NCI-H748 (cell line): Measurements from ENCODE around the gene KRTAP12-2.
"Not testable (repeated sequence)": the region's sequence is repeated elsewhere in the genome, so short reads cannot be mapped to it uniquely, and the experiment has no call there.

ENCODE experiments used
- DNase-seq: peaks from one replicate; lab custom pipeline; 2025; ENCODE audit not compliant: unreplicated experiment; lab: John Stamatoyannopoulos, UW

Gene KRTAP12-2

DNA sequence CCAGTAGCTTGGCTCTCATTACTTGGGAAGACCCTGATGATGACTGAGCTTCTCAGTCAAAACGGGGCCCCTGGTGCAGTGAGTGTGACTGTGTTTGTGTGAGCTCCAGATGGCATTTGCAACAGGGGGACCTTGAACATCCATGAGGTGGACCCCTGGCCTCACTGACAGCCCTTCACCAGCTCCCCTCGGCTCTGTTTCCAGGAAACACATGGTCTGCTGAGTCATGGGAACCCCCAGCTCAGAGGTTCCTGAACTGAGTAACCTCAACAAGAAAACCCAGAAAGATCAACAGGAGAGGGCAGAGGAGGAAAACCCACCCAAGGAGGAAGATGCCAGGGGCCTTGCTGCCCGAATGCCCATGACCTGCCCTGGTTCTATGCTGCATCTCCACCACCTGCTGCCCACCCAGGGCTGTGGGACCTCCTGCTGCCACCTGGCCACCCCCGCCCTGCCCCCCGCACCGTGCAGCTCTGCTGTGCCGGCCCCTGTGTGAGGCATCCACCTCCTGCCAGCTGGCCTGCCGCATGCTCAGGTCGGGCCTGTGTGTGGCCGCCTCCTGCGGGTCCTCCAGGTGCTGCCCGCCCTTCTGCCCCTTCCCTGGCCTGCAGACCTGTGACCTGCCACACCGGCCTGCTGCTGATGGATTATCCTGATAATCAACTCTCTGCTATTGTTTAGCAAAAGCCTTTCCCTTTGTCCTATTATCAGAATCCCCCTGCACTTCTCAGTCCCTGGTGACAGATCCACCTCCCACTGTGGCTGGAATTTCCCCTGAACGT lies 19.5 kb upstream of the KRTAP12-2 start:
- DNase-seq: peak; percentile 6

DNA sequence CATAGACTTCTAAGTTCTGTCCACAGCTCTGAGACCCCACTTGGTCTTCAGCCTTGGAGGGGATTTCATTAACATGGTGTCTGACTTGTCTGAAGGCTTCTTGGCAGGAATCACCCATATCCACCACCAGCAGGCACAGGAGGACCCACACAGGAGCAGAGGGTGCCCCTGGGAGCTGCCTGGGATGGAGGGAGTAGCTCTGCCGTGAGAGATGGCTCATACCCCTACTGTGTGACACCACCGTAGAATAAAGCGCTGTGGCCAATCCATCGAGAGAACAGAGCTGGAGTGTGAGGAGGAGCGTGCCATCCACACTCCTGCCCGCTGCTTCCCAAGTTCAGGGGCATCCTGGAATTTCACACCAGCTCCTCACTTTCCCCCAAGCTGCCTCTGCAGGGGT lies 18.3 kb upstream of the KRTAP12-2 start:
- DNase-seq: not testable (repeated sequence)

DNA sequence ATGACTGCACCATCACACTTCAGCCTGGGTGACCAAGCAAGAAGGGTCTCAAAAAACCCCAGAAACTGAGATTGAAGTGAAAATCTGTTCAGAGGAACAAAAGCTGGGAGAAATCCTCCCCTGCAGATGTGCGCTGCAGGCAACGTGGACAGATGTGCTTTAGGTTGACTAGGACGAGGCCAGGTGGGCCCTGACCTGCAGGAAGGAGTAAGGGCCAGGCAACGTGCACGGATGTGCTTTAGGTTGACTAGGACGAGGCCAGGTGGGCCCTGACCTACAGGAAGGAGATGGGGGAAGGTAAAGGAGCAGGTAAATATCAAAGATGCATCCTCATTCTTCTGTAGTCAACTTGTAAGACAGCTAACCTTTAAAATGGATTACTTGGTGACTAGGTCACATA lies 17.8 kb upstream of the KRTAP12-2 start:
- no peak for DNase-seq

DNA sequence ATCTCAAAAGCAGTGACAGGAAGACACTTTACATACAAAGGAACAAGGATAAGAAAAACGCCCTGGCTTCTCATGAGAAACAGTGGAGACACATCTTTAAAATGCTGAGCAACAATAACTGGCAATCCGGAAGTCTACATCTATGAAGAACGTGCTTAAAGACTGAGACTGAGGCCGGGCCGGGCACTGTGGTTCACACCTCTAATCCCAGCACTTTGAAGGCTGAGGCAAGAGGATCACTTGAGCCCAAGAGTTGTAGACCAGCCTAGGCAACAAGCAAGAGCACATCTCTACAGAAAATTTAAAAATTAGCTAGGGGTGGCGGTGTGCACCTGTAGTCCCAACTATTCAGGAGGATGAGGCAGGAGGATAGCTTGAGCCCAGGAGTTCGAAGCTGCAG lies 17.4 kb upstream of the KRTAP12-2 start:
- DNase-seq: no peak

DNA sequence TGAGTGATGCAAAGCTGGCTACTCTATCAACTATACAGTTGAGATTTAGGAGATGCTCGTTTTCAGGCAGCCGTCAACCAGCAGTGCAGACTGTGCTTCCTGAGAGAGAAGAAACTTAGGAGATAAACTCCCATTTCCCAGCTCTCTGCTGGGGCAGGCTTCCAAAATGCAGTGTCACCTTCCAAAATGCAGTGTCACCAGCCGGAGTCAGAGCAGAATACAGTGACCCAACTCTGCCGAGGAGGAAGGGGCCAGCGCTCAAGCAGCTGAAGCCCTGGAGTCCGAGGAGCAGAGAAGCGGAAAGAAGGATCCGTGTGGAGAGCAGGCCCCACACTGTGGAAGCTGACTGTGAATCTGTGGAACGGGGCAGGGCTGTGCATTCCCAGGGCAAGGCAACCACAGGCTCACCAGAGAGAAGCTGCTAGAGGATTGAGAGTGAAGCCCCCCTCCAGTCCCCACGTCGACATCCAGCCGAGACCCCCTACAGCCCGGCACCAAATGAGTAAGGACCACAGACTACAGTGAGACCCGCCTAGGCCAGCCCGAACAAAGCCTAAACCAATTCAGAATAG lies 15.9 kb upstream of the KRTAP12-2 start:
- DNase-seq: no peak

DNA sequence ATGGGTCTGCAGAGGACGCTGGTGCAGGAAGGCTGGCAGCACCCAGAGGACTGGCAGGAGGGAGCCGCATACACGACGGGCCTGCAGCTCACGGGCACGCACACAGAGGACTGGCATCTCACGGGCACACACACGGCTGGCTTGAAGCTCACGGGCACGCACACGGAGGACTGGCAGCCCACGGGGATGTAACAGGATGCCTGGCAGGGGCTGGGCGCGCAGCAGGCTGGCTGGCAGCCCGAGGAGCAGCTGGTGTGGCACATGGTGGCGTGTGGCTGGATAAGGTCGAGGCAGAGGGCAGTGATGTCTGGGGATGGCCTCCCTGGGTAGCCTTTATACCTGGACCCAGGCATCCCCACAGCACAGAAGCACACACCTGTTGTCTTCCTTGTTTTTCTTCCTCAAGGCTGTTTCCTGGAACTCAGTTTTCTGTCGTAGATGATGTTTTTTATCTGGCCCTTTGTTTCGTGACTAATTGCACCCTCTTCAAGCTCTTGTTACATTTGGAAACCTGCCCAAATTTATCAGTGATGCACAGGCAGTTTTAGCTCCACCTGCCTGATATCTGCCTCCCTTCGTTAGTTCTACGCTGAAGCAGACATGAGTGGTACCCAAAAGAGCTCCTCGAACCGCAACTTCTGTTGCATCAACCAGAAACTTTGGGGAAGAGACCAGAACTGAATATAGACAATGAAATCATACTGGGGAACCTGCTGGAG lies 15.3 kb upstream of the KRTAP12-2 start, which contains the start of gene KRTAP12-1:
Gene KRTAP12-1 (minus strand): TSS at position 303 of the 719 bp plus-strand sequence. CDS start 40 bp downstream, at position 263.
- peak; percentile 97 for DNase-seq

DNA sequence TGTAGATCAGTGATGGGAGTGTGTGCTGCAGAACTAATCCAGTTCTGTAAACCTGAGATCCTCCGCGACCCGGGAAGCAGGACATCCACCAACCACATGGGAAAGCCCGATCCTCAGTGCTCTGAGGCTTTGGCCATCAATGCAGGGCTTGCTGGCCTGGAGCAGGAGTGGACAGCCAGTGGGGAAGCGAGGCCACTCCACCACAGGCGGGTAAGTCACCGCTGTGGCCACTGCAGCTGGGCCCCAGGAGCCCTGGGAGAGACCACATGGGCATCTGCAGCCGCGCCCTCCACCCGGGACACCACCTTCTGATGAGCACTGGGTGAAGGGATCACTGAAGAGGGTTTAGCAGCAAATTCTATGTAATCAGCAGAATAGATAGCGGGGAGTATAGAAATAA lies 14.4 kb upstream of the KRTAP12-2 start:
- no peak for DNase-seq

DNA sequence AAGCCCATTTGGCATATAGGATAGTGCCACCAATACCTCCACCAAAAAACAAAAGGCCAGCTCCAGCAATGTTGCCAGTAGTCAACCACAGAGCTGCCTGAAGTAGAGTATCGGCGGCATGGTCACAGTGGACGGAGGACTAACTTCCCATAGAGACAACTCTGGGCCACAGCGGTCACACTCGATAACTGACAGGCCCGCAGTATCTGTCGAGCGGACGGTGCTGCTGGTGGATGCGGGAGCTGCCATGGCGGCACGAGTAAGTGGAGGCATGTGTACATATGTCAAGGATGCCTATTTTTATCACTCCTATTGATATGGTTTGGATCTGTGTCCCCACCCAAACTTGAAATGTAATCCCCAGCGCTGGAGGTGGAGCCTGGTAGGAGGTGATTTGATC lies 11.2 kb upstream of the KRTAP12-2 start:
- DNase-seq: no peak

DNA sequence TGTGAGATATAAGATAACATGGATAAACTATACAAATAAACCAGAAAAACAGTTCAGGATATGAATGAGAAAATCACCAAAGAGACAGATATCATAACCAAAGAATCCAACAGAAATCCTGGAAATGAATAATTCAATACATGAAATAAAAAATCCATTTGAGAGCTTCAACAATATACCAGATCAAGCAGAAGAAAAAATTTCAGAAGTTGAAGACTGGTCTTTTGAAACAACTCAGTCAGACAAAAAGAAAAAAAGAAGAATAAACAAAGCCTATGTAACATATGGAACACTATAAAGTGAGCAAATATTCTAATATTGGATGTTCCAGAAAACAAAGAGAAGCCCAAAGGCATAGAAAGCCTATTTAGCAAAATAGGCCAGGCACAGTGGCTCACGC lies 5.2 kb upstream of the KRTAP12-2 start:
- DNase-seq: no peak

DNA sequence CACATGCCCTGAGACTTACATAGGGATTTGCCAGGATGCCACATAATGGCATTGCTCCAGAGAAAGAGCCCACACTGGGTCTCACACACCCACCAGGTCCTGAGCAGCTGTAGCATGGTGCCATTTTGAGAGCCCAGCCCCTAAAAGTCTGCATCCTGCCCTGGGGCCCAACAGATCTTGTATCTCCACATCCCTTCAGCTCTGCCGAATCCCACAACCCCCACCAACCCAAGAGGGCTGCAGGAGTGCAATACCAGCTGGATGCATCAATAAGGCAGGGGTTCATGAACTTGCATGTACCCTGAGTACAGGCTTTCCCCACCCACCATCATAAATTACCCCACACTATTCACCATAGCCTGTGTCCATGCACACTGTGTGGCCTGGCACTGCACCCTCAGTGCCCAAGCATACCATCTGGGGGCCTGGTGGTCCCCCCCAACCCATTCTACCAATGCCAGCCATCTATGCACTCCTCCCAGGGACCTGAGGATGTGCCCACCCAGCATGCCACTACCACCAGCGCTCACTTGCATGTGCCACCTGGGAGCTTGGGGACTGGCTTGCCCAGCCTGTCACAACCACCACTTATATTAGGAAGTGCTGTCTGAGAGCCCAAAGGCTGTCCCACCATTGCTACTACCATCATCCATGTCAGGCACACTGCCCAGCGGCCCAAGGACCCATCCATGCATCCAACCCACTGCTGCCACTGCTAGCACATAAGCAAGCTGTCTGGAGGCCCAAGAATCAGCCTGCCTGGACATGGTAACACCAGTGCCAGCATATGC lies 4.1 kb upstream of the KRTAP12-2 start:
- DNase-seq: no peak

DNA sequence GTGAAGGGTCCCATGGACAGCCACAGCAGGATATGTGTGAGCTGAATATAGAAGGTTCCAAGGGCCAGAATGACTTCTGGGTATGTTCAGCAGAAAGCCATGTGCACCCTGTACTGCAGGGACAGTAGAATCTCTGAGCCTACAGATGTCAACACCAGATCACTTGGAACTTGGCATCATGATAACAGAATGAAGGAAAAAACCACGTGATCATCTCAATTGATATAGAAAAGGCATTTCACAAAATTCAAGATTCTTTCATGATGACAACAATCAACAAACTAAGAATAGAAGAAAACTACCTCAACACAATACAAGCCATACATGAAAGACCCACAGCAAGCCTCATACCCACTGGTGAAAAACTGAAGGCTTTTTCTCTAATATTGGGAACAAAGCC lies 885 bp upstream of the KRTAP12-2 start:
- DNase-seq: no peak

DNA sequence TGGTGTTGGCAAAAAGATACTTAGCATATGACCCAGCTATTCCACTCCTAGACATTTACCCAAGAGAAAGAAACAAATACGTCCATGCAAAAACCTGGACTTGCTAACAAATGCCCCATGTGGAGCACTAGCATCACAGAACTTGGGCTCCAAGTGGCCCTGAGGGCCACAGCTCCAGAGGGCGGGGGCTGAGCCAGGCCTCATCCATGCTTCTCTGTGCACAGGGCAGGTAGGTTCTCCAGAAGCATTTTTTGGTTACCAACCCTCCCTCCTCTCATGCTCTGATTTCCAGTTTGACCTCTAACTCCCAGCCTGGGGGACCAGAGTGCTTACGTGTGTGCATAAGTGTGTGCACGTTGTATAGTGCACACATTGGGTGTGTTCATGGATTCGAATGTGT lies 2.0 kb downstream of the KRTAP12-2 start:
- no peak for DNase-seq

DNA sequence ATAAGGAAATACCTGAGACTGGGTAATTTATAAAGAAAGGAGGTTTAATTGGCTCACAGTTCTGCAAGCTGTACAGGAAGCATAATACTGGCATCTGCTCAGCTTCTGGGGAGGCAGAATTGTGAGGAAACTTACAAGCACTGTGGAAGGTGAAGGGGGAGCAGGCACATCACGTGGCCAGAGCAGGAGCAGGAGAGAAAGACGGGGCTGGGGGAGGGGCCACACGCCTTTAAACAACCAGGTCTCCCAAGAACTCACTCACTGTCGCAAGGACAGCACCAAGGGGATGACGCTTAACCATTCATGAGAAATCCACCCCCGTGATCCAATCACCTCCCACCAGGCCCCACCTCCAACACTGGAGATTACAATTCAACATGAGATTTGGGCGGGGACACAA lies 5.2 kb downstream of the KRTAP12-2 start:
- DNase-seq: not testable (repeated sequence)

DNA sequence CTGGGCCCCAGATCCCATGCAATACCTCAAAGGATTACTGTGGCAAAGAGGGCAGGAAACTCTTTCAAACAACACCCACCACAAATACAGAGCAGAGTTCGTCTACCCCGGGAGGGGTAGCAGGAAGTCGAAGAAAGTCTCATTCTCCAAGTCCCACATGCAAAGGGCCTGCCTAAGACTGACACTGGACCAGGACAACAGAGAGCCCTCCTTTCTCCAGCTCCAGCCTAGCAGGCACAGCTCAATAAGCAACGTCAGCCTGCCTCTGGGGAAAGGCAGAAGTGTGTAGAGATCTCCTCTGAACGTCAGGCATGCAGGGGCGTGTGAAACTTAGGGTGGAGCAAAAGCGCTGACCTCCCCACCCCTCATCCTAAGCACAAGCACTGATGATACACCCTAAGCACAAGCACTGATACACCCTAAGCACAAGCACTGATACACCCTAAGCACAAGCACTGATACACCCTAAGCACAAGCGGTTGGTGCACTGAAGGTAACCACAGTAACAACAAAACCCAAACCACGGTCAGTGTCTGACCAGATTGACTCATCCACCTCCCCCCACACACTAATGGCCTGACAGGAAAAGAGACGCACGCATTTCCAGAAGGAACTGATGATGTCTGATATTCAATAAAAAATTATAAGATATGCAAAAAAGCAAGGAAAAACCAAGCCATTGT lies 7.7 kb downstream of the KRTAP12-2 start:
- DNase-seq: no peak

DNA sequence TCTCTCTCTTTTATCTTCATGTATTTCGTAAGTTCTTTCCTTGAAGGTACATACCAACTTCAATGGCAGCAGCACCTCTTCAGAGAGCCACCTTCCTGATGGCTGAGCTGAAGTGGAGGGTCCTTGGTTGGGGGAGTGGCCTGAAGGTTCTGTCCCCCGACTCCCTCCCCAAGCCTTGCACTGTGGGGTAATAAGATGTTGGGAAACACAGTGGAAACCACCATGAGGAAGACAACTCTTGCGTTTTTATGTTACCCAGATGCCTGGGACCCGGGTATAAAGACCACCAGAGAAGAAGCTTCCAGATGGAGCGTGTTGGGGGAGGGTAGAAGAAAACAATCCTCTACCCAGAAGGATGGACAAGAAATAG lies 8.2 kb downstream of the KRTAP12-2 start:
- DNase-seq: no peak

DNA sequence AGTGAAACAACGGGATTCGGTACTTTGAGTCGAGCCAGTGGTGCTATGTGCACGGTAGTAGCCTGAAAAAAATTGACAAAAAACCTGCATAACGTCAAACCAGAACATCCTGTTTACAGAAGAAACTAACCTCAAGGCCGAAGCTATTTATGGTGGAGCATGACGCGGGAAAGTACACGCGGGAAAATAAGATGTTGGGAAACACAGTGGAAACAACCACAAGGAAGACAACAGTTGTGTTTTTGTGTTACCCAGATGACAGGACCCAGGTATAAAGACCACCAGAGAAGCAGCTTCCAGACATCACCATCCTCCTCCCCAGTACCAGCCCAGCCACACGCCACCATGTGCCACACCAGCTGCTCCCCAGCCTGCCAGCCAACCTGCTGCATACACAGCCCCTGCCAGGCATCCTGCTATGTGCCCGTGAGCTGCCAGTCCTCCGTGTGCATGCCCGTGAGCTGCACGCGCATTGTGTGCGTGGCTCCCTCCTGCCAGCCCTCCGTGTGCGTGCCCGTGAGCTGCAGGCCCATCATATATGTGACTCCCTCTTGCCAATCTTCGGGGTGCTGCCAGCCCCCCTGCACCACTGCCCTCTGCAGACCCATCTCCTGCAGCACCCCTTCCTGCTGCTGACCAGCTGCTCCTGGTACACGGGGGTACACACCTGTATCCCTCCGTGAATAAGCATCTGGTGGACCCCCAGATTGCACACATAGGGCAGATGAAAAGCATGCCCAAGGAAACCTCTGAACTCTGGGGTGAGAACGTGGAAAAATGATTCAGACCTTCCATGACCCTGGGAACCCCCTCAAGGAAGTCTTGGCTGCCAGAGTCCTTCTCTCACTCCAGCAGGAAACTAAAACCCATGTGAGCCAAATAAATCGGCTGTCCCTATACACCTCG lies 8.8 kb downstream of the KRTAP12-2 start, which contains the start of gene KRTAP12-3:
Gene KRTAP12-3 (plus strand): TSS at position 298 of the 906 bp plus-strand sequence. CDS start 48 bp downstream, at position 346.
- DNase-seq: no peak

DNA sequence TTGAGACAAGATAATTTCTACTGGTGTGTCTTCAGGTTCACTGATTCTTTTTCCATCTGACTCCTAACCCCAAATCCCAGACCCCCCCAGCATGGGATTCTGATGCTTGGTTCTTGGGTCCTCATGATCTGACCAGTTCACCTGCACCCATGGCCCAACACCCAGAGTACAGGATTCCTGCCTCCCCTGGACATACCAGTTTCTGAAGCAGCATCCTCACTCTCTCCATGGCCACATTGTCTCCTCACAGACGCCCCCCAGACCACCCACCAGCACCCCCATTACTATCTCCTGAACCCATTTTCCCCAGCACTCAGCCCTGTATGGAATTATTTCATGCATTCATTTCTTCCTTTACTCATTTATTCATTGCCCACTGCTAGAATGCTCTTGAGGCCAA lies 9.9 kb downstream of the KRTAP12-2 start:
- DNase-seq: no peak

DNA sequence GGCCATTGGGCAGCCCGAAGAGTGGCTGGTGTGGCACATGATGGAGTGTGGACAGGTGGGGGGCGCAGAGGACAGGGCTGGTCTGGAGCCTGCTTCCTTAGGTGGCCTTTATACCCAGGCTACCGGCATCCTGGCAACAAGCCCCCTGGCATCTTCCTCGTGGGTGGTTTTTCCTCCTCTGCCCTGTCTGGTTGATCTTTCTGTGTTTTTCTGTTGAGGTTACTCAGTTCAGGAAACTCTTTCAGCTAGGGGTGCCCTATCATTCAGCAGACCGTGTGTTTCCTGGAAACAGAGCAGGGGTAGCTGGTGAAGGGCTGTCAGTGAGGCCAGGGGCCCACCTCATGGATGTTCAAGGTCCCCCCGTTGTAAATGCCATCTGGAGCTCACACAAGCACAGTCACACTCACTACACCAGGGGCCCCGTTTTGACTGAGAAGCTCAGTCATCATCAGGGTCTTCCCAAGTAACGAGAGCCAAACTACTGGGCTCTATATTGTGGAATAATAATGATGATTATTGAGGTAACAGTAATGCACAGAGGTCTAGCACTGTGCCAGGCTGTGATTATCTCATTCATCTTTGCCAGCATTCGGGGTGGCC lies 12.1 kb downstream of the KRTAP12-2 start, which contains the start of gene KRTAP12-4:
Gene KRTAP12-4 (minus strand): TSS at position 84 of the 600 bp plus-strand sequence. CDS start 45 bp downstream, at position 39.
- no peak for DNase-seq
